NCI-H1694 (cell line): ENCODE results near the gene TP53BP2.
"Not testable (repeated sequence)": the region's sequence is repeated elsewhere in the genome, so short reads cannot be mapped to it uniquely, and the experiment has no call there.

Source experiments
- DNase-seq: peaks from one replicate; lab custom pipeline; 2025; lab: John Stamatoyannopoulos, UW

Gene TP53BP2

GRCh38 chr1:223845810-223846682 is at the start of gene TP53BP2:
Gene TP53BP2 (minus strand): TSS chr1:223845947. CDS start chr1:223845680, 267 bp downstream.
- DNase-seq: peak; percentile 79

GRCh38 chr1:223890494-223890893 is 44.7 kb upstream of the TP53BP2 start:
- not testable (repeated sequence) for DNase-seq

- DNase-seq: not testable (repeated sequence)
These were observed 43.6 kb upstream of the TP53BP2 start for GRCh38 chr1:223889319-223889718.

- no peak for DNase-seq
These were observed 42.1 kb upstream of the TP53BP2 start for GRCh38 chr1:223887747-223888418.

- no peak for DNase-seq
These were observed 40.8 kb upstream of the TP53BP2 start for GRCh38 chr1:223886516-223886921.

GRCh38 chr1:223885614-223886013 is 39.9 kb upstream of the TP53BP2 start:
- DNase-seq: no peak

GRCh38 chr1:223878598-223879325 is 33.0 kb upstream of the TP53BP2 start:
- DNase-seq: no peak

- no peak for DNase-seq
These were observed 32.1 kb upstream of the TP53BP2 start for GRCh38 chr1:223877804-223878203.

GRCh38 chr1:223876590-223876989 is 30.8 kb upstream of the TP53BP2 start:
- no peak for DNase-seq

GRCh38 chr1:223873044-223873443 is 27.3 kb upstream of the TP53BP2 start:
- no peak for DNase-seq

GRCh38 chr1:223872308-223872901 is 26.7 kb upstream of the TP53BP2 start:
- no peak for DNase-seq

GRCh38 chr1:223870617-223871574 is 25.1 kb upstream of the TP53BP2 start:
- DNase-seq: no peak

- DNase-seq: not testable (repeated sequence)
These were observed 19.0 kb upstream of the TP53BP2 start for GRCh38 chr1:223864599-223865368.

GRCh38 chr1:223864084-223864483 is 18.3 kb upstream of the TP53BP2 start:
- no peak for DNase-seq

GRCh38 chr1:223861904-223862303 is 16.2 kb upstream of the TP53BP2 start:
- no peak for DNase-seq

GRCh38 chr1:223860051-223860622 is 14.4 kb upstream of the TP53BP2 start:
- DNase-seq: no peak

- DNase-seq: no peak
These were observed 13.3 kb upstream of the TP53BP2 start for GRCh38 chr1:223859058-223859457.

GRCh38 chr1:223856386-223856785 is 10.6 kb upstream of the TP53BP2 start:
- no peak for DNase-seq

GRCh38 chr1:223853748-223854147 is 8.0 kb upstream of the TP53BP2 start:
- DNase-seq: no peak

GRCh38 chr1:223853275-223853674 is 7.5 kb upstream of the TP53BP2 start:
- DNase-seq: no peak
